PC-3 (cell line): ENCODE data around the gene PIAS2.

Source experiments
- EZH2phosphoT487 ChIP-seq: fragments of 300-600 bp; sonication (generic); IDR thresholded peaks from 2 replicates; pipeline ENCODE4 v1.6.1; 2018; ENCODE audit warnings: mild to moderate bottlenecking, antibody characterized with exemption, low read length, borderline replicate concordance
- TF ChIP-seq, protein P1 (sequence below): fragments of 300-600 bp; sonication (generic); conservative IDR thresholded peaks from 2 replicates; pipeline ENCODE4 v1.5.1; 2017; ENCODE audit warnings: antibody characterized with exemption, low read depth, mild to moderate bottlenecking, low read length

DNA sequence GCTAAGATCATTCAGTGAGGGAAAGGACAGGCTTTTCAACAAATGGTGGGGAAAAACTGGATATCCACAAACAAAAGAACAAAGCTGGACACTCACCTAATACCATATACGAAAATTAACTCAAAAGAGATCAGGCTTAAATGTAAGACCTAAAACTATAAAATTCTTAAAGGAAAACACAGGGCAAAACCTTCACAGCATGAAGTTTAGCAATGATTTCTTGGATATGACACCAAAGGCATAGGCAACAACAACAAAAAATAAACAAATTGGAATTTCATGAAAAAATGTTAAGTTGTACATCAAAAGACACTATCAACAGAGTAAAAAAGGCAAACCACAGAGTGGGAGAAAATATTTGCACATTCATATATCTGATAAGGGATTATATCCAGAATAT, 28.3 kb downstream of the PIAS2 start:
- TF ChIP-seq, protein P1, sequence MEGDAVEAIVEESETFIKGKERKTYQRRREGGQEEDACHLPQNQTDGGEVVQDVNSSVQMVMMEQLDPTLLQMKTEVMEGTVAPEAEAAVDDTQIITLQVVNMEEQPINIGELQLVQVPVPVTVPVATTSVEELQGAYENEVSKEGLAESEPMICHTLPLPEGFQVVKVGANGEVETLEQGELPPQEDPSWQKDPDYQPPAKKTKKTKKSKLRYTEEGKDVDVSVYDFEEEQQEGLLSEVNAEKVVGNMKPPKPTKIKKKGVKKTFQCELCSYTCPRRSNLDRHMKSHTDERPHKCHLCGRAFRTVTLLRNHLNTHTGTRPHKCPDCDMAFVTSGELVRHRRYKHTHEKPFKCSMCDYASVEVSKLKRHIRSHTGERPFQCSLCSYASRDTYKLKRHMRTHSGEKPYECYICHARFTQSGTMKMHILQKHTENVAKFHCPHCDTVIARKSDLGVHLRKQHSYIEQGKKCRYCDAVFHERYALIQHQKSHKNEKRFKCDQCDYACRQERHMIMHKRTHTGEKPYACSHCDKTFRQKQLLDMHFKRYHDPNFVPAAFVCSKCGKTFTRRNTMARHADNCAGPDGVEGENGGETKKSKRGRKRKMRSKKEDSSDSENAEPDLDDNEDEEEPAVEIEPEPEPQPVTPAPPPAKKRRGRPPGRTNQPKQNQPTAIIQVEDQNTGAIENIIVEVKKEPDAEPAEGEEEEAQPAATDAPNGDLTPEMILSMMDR: no peak
- TF ChIP-seq EZH2phosphoT487: no peak
